HEK293 (cell line): ENCODE measurements around the gene HS3ST5.

Experiments used
- CTCF ChIA-PET: fragments of 350-600 bp; formaldehyde crosslinking; extraction: SDS; loops from one replicate; lab custom pipeline; 2021; ENCODE audit warnings: antibody characterized with exemption; lab: Yijun Ruan, JAX
- POLR2A ChIA-PET: fragments of 300-600 bp; formaldehyde crosslinking; extraction: SDS; loops from one replicate; lab custom pipeline; 2020; ENCODE audit warnings: antibody characterized with exemption, inconsistent platforms; lab: Yijun Ruan, JAX
- H3K27ac ChIP-seq: fragments of 200-500 bp; sonication (Bioruptor generic); 2 replicates; pipeline ENCODE4 v1.5.1; 2014; ENCODE audit warnings: low read depth, low read length, control low read depth, inconsistent platforms; ENCODE audit errors: extremely low read depth
- H3K36me3 ChIP-seq, 2 experiments: fragments of 200-500 bp in 1 of 2; sonication (Bioruptor generic) in 1 of 2; 1 replicate in 1 of 2; 2 replicates in 1 of 2; pipeline ENCODE4 v1.5.1; 2014 to 2017; ENCODE audit warnings: inconsistent platforms in 2 of 2, low read length in 2 of 2; ENCODE audit not compliant: control insufficient read depth in 2 of 2, insufficient read depth in 1 of 2
- H3K4me1 ChIP-seq: fragments of 200-500 bp; sonication (Bioruptor generic); 2 replicates; pipeline ENCODE4 v1.5.1; 2014; ENCODE audit warnings: mild to moderate bottlenecking, low read length, inconsistent platforms; ENCODE audit not compliant: control insufficient read depth, insufficient read depth
- H3K4me3 ChIP-seq: 2 replicates; pipeline ENCODE4 v1.5.1; 2011; ENCODE audit warnings: low read depth, mild to moderate bottlenecking, control low read depth, low read length, moderate library complexity
- H3K9me3 ChIP-seq: fragments of 200-500 bp; sonication (Bioruptor generic); 2 replicates; pipeline ENCODE4 v1.5.1; 2014; ENCODE audit warnings: low read depth, low read length, inconsistent platforms; ENCODE audit not compliant: control insufficient read depth, insufficient read depth
- IKZF3 ChIP-seq: fragments of 450-650 bp; IDR thresholded peaks from 2 replicates; pipeline ENCODE4 v1.5.0; 2018; ENCODE audit warnings: missing biosample characterization, mild to moderate bottlenecking, missing genetic modification characterization, moderate library complexity
- KLF1 ChIP-seq: fragments of 450-650 bp; formaldehyde crosslinking; IDR thresholded peaks from 2 replicates; pipeline ENCODE4 v1.5.1; 2016; ENCODE audit warnings: missing biosample characterization, missing genetic modification characterization
- PRDM6 ChIP-seq: fragments of 450-650 bp; formaldehyde crosslinking; IDR thresholded peaks from 2 replicates; pipeline ENCODE4 v1.5.1; 2017; ENCODE audit warnings: missing biosample characterization, missing genetic modification characterization
- RBAK ChIP-seq: fragments of 450-650 bp; formaldehyde crosslinking; IDR thresholded peaks from 2 replicates; pipeline ENCODE4 v1.5.1; 2016; ENCODE audit warnings: missing biosample characterization, missing genetic modification characterization
- TSHZ1 ChIP-seq: fragments of 450-650 bp; formaldehyde crosslinking; IDR thresholded peaks from 2 replicates; pipeline ENCODE4 v1.5.1; 2016; ENCODE audit warnings: missing biosample characterization, missing genetic modification characterization, borderline replicate concordance
- ZNF184 ChIP-seq: fragments of 450-650 bp; IDR thresholded peaks from 2 replicates; pipeline ENCODE4 v1.5.1; 2018; ENCODE audit warnings: missing biosample characterization, mild to moderate bottlenecking, missing genetic modification characterization
- ZNF426 ChIP-seq: fragments of 450-650 bp; formaldehyde crosslinking; IDR thresholded peaks from 2 replicates; pipeline ENCODE4 v1.5.1; 2017; ENCODE audit warnings: missing biosample characterization, missing genetic modification characterization, mild to moderate bottlenecking, inconsistent platforms, moderate library complexity
- ZNF555 ChIP-seq: fragments of 450-650 bp; formaldehyde crosslinking; conservative IDR thresholded peaks from 2 replicates; pipeline ENCODE4 v1.5.1; 2017; ENCODE audit warnings: missing biosample characterization, mild to moderate bottlenecking, missing genetic modification characterization, inconsistent platforms
- ZNF707 ChIP-seq: fragments of 450-650 bp; formaldehyde crosslinking; IDR thresholded peaks from 2 replicates; pipeline ENCODE4 v1.5.1; 2016; ENCODE audit warnings: missing biosample characterization, missing genetic modification characterization
- TF ChIP-seq, protein P1 (sequence below): fragments of 450-650 bp; formaldehyde crosslinking; IDR thresholded peaks from 2 replicates; pipeline ENCODE4 v1.5.1; 2016; ENCODE audit warnings: missing biosample characterization, missing genetic modification characterization, borderline replicate concordance
- TF ChIP-seq, protein P2 (sequence below): fragments of 450-650 bp; formaldehyde crosslinking; IDR thresholded peaks from 2 replicates; pipeline ENCODE4 v1.5.1; 2016; ENCODE audit warnings: missing biosample characterization, missing genetic modification characterization

HS3ST5 gene

GRCh38 chr6:114247101-114247500 is 95.7 kb downstream of the HS3ST5 start (continued):
- TF ChIP-seq TSHZ1 (tag by site-specific recombination): no peak

DNA sequence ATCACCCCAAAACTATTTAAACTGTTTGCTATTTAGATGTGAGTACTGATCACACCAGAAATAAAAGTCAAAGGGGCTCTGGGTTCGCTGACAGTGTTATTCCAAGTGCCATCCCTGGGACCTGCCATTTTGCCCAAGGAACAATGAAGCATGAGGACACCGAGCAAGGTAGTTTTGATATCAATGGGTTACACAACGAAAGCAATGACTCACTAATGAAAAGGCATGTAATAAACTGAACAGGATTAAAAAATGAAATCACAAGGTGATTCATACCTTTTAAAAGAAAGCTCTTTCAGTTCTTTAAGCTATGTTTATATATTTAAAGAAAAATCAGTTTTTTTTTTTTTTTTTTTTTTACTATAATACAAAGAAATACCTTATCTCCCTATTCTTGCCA is 102.0 kb downstream of the HS3ST5 start:
- TF ChIP-seq IKZF3 (tag by site-specific recombination) (no peak), ZNF555 (tag by site-specific recombination) (no peak), ZNF426 (tag by site-specific recombination) (no peak), ZNF707 (no peak), RBAK (tag by site-specific recombination) (no peak)
- TF ChIP-seq, protein P1, sequence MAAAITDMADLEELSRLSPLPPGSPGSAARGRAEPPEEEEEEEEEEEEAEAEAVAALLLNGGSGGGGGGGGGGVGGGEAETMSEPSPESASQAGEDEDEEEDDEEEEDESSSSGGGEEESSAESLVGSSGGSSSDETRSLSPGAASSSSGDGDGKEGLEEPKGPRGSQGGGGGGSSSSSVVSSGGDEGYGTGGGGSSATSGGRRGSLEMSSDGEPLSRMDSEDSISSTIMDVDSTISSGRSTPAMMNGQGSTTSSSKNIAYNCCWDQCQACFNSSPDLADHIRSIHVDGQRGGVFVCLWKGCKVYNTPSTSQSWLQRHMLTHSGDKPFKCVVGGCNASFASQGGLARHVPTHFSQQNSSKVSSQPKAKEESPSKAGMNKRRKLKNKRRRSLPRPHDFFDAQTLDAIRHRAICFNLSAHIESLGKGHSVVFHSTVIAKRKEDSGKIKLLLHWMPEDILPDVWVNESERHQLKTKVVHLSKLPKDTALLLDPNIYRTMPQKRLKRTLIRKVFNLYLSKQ (tag by site-specific recombination): no peak
- TF ChIP-seq, protein P2, sequence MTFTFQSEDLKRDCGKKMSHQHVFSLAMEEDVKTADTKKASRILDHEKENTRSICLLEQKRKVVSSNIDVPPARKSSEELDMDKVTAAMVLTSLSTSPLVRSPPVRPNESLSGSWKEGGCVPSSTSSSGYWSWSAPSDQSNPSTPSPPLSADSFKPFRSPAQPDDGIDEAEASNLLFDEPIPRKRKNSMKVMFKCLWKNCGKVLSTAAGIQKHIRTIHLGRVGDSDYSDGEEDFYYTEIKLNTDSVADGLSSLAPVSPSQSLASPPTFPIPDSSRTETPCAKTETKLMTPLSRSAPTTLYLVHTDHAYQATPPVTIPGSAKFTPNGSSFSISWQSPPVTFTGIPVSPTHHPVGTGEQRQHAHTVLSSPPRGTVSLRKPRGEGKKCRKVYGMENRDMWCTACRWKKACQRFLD: no peak
- no peaks in the 10 kb centered on the region for H3K9me3 ChIP-seq
- CTCF ChIA-PET: interaction anchor here (1.2 kb wide), 1 partner anchor 146 kb away, joined by 3 read pairs; no protein-coding TSS in a partner anchor
- H3K4me3 ChIP-seq: no peak overlapping the region
- no peak overlapping the region for H3K27ac ChIP-seq
- no peaks in the 10 kb centered on the region for H3K4me1 ChIP-seq
- POLR2A ChIA-PET: no interaction called here
- no peaks in the 10 kb centered on the region for H3K36me3 ChIP-seq

DNA sequence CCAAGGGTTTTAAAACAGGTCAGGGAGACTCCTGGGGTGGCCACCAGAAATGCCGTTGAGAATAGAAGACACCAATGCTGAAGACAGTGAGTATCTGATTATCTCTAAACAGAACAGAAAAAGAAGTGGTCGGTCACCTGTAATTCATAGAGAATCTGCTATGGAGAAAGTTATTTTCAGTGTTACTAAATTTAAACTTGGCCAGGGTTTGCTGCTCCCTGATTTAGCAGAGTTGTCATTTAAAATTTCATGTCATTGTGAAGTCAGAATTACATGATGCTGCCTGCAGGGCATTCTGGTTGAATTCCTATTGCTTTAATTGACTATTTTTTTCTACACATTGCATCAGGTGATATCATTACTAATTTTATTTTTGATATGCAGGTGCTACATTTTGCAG is 114.1 kb downstream of the HS3ST5 start:
- ChIA-PET CTCF (interaction anchor here (1.0 kb wide), 1 partner anchor 77 kb away, joined by 4 read pairs; no protein-coding TSS in a partner anchor), POLR2A (no interaction called here)
- no peak overlapping the region for H3K4me3 ChIP-seq

More for the DNA sequence above, 114.1 kb downstream of the HS3ST5 start:
- H3K36me3 ChIP-seq: no peaks in the 10 kb centered on the region
- TF ChIP-seq ZNF184 (tag by site-specific recombination) (no peak), PRDM6 (tag by site-specific recombination) (no peak), KLF1 (tag by site-specific recombination) (no peak)
- no peak overlapping the region for H3K27ac ChIP-seq
- H3K9me3 ChIP-seq: no peaks in the 10 kb centered on the region
- H3K4me1 ChIP-seq: no peaks in the 10 kb centered on the region
